Lower leg skin (tissue), 3 donors: ENCODE results near the gene MT1F.

Experiments used
- CTCF ChIP-seq, 3 donors: fragments of 450-650 bp; IDR thresholded peaks; one replicate each; pipeline ENCODE4 v1.5.1; 2016; ENCODE audit warnings: antibody characterized with exemption in 3 of 3, mild to moderate bottlenecking in 3 of 3, moderate library complexity in 2 of 3
- POLR2A ChIP-seq, 2 donors: fragments of 450-650 bp; IDR thresholded peaks; one replicate each; pipeline ENCODE4 v1.6.1; 2016 to 2017; ENCODE audit warnings: antibody characterized with exemption in 2 of 2, mild to moderate bottlenecking in 1 of 2, moderate library complexity in 1 of 2

GRCh38 chr16:56631832-56632155 lies 26.0 kb upstream of the MT1F start:
- TF ChIP-seq CTCF (IDR thresholded peaks at IDR 0.05): no peak
- no peak for TF ChIP-seq POLR2A (IDR thresholded peaks at IDR 0.05)
